HL-60 (cell line): ENCODE data around the gene WFDC12.

ENCODE experiments used
- CTCF ChIP-seq: IDR thresholded peaks from one replicate; pipeline ENCODE4 v1.5.1; 2011; ENCODE audit warnings: low read length, control low read depth, inconsistent platforms; ENCODE audit not compliant: insufficient read depth
- GABPA ChIP-seq: IDR thresholded peaks from 2 replicates; pipeline ENCODE4 v1.6.1; 2012; ENCODE audit warnings: low read depth
- POLR2AphosphoS5 ChIP-seq: IDR thresholded peaks from 2 replicates; pipeline ENCODE4 v1.6.1; 2012; ENCODE audit warnings: low read depth
- REST ChIP-seq: IDR thresholded peaks from 2 replicates; pipeline ENCODE4 v1.6.1; 2012; ENCODE audit warnings: low read depth; ENCODE audit not compliant: insufficient replicate concordance
- SPI1 ChIP-seq: IDR thresholded peaks from 2 replicates; pipeline ENCODE4 v1.6.1; 2012; ENCODE audit warnings: low read depth, mild to moderate bottlenecking, borderline replicate concordance

- TF ChIP-seq CTCF, result no peak
- no peak for TF ChIP-seq GABPA
- no peak for TF ChIP-seq REST
- TF ChIP-seq POLR2AphosphoS5, result no peak
- TF ChIP-seq SPI1, result no peak
Observed at GRCh38 chr20:45149062-45149461, 24.8 kb upstream of the WFDC12 start.
